ENCODE results near the gene TCF21.
"Not testable (repeated sequence)": the region's sequence is repeated elsewhere in the genome, so short reads cannot be mapped to it uniquely, and the experiment has no call there.

Gene TCF21

DNA sequence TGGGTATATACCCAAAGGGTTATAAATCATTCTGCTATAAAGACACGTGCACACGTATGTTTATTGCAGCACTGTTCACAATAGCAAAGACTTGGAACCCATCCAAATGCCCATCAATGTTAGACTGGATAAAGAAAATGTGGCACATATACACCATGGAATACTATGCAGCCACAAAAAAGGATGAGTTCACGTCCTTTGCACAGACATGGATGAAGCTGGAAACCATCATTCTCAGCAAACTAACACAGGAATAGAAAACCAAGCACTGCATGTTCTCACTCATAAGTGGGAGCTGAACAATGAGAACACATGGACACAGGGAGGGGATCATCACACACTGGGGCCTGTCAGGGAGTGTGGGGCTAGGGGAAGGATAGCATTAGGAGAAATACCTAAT, 47.4 kb downstream of the TCF21 start:
- not testable (repeated sequence) for DNase-seq

DNA sequence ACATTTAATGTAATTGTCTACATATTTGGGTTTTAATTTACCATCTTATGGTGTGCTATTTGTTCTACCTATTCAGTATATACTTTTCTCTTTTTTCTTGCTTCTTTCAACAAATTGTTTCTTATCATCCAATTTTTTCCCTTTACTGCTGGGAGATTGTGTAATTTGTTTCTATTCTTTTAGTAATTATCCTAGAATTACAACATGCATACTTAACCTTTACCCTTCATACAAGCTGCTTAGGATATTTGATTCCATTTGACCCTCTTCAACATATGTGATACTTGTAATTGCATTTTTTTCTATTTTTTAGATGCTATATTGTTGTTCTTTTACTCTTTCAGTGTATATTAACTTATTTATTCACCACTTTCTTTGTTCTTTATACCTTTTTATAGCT, 49.0 kb downstream of the TCF21 start:
- no peak for DNase-seq

DNA sequence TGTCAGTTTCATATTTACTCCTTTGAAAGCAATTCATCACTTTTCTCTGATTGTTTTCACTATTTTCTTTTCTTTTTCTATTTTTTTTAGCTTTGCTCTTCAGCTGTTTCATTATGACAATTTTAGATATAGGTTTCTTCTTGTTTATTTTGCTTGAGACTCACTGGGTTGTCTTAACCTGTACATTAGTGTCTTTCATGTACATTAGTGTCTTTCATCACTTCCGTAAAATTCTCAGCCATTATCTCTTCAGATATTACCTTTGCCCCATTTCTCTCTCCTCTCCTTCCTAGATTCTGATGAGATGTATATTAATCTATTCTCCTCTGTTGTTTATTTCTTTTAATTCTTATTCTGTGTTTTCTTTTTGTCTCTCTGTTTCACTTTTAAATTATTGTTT, 49.6 kb downstream of the TCF21 start:
- DNase-seq = no peak

DNA sequence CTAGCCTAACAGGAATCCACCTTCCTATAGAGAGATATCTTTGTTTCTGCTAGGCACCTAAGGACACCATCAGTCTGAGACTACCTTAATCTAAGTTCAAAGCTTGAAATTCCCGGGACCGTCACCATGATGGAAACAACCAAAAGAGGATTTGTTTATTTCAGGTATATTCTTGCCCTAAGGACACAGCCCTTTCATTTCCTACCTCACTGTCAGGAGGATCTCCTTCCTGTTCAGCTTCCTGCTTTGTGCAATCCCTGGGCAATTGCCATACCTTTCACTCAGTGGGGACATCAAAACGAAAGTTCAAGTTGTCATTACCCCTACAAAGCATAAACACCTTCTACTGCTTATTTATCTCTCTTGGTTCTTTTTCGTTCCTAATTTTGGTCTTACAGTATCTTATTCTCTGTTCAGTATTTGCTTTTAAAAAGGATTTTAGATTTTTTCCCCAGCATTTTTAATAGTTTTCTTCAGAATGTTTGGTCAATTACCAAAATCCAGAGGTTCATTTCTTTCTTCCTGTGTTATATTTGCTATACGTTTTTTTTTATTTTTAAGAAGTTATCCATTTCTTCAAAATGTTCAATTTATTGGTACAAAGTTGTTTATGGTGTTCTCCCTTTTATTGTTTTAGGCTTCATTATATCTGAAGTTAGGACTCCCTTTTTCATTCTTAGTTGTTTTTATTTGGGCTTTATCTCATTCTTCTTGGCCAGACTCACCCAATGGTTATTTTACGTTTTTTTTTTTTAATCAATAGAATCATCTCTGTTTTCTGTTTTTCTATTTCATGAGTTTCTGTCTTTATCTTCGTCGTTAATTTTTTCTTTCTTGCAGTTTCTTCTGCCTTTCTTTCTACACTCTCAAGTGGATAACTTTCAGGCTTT, 51.1 kb downstream of the TCF21 start:
- DNase-seq = no peak

All from NCI-H1092 treated with DMSO at 0.1 percent for 48 hours (cell line).